UCSD-AML1 (cell line): ENCODE data around the gene SV2C.
"Not testable (repeated sequence)": the region's sequence is repeated elsewhere in the genome, so short reads cannot be mapped to it uniquely, and the experiment has no call there.

Source experiments
- DNase-seq: peaks from one replicate; lab custom pipeline; 2025; ENCODE audit not compliant: unreplicated experiment; lab: John Stamatoyannopoulos, UW

SV2C gene

DNA sequence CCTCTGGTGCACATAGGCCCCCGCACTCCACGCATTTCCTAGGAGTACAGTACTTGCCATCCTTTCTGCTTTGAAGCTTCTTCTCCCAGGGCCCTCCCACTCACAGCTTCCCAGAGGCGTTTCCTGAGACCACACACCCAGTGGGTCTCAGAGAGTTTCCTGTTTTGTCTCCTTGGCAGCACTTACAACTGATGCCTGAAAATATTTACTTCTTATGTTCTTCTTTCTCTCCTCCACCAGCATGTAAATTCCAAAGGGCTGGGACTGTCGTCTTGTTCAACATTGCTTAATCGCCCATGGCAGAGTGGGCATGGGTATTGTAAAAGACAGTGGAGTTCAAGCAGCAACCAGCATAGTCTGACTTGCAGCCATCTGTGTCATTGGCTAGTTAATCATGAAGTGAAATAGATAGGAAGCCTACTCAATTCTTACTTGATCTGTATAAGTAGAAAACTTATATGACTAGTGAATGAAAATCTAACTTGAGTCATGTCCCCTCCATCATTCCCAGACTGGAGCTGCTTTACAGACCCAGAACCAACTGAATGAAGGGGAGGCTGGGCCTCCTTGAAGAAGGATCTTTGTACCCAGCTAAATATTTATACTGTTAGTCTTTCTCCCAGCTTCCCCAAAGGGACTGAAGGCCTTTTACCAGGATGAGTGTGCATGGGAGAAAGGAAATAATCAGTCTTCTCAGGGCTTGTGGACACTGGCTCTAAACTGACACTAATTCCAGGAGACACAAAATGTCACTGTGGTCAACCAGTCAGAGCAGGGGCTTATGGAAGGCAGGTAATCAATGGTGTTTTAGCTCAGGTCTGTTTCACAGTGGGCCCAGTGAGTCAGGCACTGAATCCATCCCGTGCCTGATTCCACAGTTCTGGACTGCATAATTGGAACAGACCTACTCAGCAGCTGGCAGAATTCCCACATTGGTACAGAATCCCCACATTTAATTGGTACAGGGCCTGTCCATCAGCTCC lies 116.4 kb downstream of the SV2C start:
- DNase-seq = no peak

DNA sequence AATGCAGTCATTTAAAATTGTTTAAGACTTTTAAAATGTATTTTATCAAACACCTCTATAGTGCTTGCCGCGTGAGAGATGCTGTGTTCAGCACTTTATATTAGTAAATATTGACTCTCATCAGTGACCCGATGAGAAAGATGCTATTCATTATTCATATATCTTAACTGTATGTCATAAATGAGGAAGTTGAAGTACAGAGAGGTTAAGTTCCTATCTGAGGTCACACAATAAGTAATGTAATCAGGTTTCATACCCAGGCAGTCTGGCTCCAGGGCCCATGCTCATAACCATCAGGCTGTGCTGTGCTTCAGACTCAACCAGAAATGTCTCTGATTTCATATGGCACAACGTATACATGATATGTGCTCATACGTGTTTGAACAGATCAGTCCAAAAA lies 119.0 kb downstream of the SV2C start:
- DNase-seq = no peak

DNA sequence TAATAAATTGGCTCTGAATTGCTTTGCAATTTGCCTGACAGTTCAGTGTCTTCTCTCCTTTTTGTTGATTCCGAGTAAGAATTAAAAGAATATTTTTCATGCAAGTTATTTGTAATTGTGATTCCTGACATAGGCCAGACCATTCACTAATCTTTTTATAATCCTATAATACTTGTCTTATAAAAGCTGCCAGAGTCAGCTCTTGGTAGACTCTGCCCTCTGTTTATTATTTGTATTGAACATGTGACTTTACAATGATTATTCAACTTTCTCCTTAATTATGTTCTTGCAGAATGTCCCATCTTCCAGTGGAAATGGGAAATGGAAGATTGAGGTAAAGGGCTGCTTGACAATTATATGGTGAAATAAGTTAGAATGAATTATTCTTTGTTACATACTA lies 121.0 kb downstream of the SV2C start:
- no peak for DNase-seq

DNA sequence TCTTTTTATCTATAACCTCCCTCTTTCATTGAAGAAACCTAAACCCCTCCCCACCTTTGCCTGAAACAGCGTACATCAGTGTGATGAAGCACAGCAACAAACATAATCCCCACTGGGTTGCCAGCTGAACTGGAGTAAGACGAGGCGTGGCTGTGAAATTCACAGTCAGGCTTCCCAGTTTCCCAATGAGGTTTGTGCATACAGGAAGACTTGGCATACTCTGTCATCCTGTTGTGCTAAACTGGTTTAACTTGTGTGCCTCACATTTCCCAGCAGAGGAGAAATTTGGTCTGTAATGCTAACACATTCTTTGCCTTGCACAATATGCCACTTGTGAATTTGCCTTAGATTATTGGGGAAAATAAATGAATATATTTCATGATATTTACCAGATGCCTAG lies 121.5 kb downstream of the SV2C start:
- DNase-seq = no peak

DNA sequence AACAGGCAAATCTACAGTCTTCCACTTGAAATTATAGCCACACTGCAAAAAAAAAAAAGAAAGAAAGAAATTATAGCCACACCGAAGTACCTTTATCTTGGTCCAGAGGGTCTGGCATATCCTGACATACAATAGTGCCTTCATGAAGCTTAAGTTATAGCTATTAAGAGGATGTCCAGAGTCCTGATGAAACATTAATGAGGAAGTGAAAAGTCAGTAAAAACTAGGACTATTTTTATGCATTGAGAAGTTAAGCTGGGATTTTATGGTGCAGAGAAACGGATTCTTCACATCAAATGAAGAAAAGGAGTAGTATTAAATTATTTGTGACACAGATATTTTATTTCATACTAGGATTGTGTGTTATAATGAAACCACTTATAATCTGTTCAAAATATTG lies 123.9 kb downstream of the SV2C start:
- DNase-seq = no peak

DNA sequence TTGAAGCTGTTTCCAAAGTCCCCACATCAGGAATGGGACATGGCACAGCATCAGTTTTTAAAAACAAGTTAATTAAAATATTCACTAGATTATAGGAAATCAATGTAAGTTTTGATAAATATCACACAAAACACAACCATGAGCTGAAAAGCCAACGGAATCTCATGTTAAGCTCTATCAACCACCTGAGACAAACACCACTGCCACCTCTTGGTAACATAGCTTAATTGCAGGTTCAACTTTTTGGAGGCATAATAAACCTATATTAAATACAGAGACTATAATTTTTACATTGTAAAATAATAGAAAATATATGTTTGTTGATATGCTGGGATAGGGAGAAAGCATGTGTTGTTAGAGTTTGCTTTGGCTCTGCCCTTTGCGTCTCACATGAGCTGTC lies 126.1 kb downstream of the SV2C start:
- DNase-seq = no peak

DNA sequence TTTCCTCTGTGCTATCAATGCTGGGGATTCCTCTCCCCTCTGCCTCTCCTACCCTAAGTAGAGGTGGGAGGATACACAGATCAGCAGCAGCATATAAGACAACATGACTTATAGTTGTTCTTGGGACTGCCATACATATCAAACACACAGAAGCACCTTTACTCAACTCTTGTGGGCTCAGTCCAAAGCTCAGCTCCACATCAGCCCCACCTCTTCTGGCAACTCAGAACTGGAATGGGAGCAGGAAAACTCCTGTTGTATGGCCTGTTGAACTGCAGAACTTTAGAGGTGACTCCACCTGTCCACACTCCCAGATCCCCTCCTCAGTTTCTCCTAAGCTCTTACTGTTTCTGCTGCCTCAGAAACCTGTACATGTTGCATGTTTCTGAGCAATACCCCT lies 127.8 kb downstream of the SV2C start:
- no peak for DNase-seq

DNA sequence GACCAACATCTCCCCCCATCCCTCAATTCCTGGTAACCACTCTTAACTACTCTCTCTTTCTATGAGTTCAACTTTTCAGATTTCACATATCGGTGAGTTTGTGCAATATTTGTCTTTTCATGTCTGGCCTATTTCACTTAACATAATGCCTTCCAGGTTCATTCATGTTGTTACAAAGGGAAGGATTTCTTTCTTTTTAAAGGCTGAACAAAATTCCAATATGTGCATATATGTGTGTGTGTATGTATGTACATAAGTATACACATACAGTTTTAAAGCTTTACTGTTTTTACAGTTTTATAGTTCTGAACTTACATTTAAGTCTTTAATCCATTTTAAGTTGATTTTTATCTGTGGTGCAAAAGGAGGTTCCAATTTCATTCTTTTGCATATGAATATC lies 130.7 kb downstream of the SV2C start:
- DNase-seq = no peak

DNA sequence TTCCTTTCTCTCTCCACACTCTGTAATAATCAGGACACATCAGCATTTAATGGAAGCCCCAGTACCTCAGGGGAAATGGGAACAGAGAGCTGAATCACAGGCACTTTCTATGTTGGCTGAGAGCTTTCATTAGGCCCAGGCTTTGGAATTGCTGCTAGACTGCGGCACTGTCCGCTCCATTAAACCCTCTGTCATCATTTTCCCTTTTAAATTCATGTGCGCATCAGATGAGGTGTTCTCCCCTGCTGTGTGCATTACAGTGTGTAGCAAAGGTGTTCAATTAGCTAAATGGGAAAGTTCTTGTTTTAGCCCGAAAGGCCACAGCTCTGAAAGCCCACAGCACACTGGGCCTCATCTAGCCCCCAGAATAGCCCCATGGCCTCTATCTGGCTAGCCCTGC lies 133.6 kb downstream of the SV2C start:
- no peak for DNase-seq

DNA sequence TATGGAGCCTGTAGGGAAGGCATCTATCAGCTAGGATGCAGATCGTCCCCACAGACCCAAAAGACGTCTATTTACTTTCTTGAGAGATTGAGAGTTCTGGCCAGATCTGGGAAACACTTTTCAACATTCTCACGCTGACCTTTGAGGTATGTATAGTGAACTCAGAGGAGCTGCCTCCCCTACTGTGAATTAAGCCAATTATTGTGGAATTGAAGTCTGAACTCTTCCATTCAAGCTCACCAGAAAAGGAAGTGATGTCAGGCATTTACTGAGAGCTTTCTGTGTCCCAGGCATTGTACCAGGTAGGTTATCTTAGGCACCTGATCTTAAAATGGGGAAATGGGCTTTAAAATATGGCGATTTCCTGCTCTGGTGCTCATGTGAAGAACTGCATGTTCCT lies 136.5 kb downstream of the SV2C start:
- no peak for DNase-seq

DNA sequence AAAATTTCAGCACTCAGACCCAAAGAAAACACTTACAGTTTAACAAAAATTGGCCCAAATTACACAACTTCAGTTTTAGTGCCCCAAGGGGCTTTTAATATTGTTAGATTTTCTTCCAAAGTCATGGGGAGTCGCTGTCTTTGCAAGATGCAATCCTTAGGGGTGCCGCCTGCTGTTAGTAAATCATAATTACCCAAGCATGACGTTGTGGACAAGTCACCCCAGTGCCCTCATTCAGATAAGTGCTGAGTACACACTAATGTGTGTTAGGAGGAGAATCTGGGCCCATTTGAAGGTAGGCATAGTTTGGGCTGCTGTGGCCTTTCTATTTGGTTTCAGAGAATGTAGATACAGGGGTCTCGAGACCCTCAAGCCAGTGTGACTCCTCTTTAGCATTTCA lies 138.1 kb downstream of the SV2C start:
- DNase-seq = no peak

DNA sequence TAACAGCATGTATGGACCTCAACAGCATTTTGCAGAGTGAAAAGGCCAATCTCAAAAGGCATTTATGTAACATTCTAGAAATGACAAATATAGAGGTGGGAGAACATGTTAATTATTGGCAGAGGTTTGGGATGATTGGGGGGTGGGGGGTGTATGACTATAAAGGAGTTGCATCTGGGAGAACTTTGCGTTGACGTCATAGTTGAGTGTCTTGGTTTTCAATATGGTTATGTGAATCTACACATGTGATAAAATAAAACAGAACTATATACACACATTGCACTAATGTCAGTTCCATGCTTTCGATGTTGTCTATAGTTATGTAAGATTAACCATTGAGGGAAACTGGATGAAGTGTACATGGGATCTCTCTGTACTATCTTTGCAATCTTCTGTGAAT lies 139.1 kb downstream of the SV2C start:
- no peak for DNase-seq

DNA sequence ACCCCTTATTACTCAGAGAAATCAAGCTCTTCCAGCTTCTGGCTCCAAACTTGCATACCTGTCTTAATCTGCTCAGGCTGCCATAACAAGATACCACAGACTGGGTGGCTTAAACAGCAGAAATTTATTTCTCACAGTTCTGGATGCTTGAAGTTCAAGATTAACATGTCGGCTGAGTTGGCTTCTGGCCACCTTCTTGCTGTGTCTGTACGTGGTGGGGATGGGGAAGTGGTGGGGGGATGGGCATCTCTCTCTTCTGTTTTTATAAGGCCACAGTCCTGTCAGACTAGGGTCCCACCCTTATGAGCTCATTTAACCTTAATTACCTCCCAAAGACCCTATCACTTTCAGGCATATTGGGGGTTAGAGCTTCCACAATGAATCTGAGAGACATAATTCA lies 140.5 kb downstream of the SV2C start:
- no peak for DNase-seq

DNA sequence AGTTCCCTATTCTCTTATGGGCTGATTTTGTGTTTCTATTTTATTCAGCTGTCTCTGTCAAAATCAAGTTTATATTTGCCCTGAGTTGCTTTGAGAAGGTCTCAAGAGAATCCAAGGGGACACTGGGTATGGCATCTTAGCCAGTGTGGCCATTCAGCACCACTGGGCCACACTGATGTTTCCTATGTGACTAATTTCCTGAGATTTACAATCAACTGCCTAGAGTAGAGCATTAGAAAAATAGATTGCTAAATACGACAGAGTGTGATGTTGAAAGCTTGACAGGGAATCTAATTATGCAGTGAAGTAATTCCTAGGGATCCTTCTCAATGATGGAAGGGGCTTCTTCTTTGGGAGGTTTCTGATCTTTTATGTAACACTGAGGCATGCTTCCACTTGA lies 141.7 kb downstream of the SV2C start:
- DNase-seq = no peak

DNA sequence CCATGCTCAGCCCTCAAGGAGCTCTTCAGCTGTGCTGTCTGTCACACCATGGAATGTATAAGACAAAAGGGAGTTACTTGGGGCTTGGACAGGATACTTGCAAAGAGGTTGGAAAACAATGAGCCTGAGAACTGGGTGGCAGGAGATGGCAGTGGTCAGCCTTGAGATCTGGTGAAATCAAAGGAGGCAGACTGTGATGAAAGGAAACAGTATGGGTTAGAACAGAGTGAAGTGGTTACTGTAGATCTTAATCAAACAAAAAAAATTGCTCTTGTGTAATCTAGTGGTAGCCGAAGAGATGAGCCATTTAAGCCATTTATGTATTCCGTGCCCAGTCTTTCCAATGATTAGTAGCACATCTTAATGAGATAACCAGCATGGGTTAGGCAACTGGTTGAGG lies 142.2 kb downstream of the SV2C start:
- DNase-seq = no peak

DNA sequence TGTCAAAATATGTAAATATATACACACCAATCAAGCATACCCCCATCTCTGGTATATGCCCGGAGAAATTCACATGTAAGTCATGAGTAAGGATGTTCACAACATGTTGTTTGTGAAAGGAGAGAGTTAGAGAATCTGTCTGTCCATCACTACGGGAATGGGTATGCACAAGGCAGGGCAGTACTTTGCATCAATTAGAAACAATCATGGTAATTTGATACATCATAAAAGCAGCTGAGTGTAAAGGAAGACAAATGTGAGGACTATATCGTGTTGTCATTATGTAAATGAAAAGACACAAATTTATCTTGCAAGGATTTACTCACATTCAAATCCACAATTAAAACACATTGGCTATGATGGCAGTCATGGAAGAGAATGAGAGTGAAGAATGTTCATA lies 146.7 kb downstream of the SV2C start:
- no peak for DNase-seq

DNA sequence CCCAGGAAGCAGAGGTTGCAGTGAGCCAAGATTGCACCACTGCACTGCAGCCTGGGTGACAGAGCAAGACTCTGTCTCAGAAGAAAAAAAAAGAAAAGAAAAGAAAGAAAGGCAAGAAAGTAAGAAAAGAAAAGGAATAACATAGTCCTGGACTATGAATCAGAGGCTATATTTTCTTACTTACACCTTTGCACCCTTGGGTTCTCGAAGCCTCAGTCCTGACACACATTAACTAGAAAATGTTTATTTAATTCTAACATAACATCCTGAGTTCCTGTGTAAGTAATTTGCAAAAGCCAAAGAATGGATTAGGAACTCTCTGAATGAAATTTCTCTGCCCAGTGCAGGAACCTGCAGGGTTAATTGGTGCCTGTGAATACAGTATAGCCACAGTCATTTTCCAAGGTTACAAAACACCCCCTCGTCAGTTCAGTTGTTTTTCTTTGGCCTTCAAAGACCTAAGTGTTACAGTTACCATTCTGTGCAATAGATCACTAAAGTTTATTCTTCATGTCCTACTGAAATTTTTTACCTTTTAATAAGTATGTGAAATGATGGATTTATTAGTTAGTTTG lies 147.6 kb downstream of the SV2C start:
- no peak for DNase-seq

DNA sequence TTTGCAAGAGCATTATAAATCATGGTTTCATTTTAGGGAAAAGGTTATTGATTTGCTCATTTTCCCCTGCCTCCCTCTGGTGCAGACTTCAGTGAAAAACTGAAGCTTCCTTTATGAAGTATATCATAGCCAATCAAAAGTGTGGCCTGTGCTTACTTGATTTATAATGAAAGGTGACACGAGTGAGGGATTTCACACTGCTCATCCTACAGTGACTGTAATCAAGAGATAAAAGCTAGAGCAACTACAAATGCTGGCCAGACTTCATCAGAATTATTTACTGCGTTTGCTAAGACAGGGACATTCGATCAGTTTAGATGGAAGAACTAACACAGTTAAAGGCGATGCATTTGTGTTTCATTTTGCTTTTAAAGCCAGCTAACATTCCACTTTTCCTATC lies 151.5 kb downstream of the SV2C start:
- DNase-seq = no peak

DNA sequence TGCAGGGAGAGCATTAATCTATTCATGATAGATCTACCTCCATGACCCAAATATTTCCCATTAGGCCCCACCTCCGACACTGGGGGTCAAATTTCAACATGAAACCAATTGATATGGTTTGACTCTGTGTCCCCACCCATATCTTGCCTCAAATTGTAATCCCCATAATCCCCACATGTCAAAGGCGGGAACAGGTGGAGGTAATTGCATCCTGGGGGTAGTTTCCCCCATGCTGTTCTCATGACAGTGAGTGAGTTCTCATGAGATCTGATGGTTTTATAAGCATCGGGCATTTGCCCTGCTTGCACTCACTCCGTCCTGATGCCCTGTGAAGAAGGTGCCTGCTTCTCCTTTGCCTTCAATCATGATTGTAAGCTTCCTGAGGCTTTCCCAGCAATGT lies 153.5 kb downstream of the SV2C start:
- no peak for DNase-seq

DNA sequence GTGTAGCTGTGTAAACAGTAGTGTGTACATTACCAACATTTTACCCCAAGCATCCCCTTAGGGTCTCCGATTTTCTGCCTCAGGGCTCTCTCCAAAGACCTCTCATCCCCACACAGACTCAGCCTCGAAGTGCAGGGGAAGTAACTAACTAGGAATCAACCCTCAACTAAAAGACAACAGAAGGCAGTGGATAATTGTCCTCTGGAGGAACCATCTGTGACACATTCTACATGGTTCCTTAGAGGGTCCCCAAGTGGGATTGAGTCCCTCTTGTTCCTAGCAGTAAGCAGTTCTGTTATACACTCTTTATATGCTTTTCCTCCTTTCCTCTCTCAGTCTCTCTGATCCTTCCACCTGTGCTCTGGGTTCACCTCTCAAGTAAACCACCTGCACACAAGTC lies 157.2 kb downstream of the SV2C start:
- DNase-seq = no peak

DNA sequence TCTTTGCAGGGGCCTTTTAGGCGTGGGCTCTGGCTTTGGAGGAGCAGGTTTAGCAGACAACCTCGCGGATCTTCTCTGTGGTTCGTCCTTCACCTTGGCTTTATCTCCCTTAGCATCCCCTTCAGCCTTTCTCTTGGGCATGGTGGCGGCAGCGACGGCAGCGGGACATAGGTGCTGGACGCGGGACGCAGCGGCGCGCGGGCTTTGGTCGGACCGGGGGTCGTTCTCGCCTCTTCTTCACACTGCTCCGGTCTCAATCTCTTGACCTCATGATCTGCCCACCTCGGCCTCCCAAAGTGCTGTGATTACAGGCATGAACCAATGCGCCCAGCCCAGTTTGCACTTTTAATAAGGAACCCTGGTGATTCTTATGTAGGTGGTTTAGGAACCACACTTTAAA lies 159.0 kb downstream of the SV2C start:
- DNase-seq = not testable (repeated sequence)

DNA sequence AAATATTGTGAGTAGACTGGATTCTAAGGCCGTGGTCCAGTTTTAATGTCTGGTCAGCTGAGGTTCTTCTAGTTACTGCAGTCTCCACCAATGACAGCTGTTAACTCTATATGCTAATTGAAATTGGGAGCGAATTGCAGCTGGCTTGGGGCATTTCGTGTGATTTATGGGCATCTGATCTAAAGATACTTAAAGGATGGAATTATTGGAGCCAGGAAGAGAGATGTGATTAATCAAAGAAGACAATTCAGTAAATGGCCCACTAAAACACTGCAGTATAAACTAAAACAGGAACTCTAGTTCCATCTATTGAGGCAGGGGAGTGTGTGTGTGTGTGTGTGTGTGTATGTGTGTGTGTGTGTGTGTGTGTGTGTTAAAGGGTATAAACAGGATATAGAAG lies 162.4 kb downstream of the SV2C start:
- DNase-seq = no peak

DNA sequence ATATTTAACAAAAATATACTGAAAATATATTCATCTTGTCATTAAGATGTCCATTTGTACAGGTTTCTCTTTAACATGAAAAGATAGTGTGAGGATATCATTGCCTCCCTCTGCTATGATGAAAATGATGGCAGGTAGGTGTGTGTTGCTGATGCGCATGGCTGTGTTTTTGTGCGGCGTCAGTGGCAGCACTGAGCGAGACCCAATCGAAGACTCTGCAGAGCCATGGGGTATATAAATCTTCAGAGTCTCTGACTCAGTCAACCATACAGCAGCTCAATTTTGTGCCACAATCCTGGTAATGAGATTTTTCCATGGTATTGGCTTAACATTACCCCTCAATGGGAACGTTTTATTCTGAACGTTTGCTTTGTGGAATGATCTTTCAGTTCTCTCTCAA lies 166.4 kb downstream of the SV2C start:
- no peak for DNase-seq
